ENCODE data around the gene BTNL2.
"Not testable (repeated sequence)": the region's sequence is repeated elsewhere in the genome, so short reads cannot be mapped to it uniquely, and the experiment has no call there.

The BTNL2 gene

DNA sequence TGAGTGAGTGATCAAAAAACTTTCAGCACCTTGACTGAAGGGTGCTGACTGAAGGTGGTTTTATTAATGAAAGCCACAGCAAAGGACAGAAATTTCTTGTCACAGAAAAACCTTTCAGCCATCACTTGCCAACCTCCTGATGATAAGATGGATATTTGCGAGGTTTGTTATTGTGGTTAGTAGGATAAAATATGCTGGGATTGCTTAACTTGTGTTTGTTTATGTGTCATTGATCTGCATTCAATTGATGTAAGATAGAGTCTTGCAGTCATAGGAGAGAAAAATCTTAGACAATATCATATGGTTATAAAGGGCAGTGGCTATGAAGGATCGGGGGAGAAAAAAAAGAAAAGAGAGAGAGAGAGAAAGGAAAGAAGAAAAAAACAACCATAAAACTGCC lies 36.5 kb downstream of the BTNL2 start:
- DNase-seq (ENCODE audit: low read depth in 2 of 3, low spot score in 1 of 3), result no peak

DNA sequence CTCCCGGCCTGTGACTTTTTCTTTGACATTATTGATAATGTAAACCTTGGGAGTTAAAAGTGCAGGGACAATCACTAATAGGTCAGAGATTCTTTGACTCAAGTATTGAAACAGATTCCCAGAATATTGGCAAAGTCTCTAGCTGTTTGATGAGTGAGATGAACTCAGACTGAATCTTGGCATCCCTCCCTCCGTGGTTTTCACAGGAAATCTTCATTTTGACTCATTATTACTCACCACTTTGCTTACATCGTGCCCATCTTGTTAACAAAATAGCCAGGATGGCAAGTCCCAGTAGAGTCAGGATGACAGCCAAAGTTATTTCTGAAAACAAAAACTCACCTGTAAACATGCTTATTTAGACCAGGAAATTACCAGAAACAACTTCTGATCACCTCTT lies 37.3 kb downstream of the BTNL2 start:
- DNase-seq (ENCODE audit: low read depth in 2 of 3, low spot score in 1 of 3), result no peak

DNA sequence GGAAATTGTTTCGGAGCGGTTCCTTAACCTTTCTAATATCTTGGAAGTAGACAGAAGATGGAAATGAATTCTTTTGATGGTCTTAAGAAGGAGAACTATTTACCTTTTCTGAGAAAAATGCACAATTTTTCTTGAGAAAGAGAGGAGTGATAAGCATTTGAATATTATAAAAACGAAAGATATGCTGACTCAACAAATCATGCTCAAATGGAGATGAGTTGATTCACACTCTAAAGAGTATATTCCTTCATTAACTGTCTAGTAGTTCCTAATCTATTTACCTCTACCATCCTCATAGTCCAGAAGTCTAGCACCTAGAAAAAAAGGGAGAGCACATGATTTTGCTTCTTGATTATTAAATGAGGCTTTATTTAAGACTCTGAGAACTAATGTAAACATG lies 39.3 kb downstream of the BTNL2 start:
- no peak for DNase-seq (ENCODE audit: low read depth in 2 of 3, low spot score in 1 of 3)

DNA sequence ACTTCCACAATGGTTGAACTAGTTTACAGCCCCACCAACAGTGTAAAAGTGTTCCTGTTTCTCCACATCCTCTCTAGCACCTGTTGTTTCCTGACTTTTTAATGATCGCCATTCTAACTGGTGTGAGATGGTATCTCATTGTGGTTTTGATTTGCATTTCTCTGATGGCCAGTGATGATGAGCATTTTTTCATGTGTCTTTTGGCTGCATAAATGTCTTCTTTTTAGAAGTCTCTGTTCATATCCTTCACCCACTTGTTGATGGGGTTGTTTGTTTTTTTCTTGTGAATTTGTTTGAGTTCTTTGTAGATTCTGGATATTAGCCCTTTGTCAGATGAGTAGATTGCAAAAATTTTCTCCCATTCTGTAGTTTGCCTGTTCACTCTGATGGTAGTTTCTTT lies 47.8 kb downstream of the BTNL2 start:
- DNase-seq (ENCODE audit: low read depth in 2 of 3, low spot score in 1 of 3), result not testable (repeated sequence)

DNA sequence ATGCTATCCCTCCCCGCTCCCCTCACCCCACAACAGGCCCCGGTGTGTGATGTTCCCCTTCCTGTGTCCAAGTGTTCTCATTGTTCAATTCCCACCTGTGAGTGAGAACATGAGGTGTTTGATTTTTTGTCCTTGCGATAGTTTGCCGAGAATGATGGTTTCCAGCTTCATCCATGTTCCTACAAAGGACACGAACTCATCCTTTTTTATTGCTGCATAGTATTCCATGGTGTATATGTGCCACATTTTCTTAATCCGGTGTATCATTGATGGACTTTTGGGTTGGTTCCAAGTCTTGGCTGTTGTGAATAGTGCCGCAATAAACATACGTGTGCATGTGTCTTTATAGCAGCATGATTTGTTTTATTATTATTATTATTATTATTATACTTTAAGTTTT lies 48.4 kb downstream of the BTNL2 start:
- not testable (repeated sequence) for DNase-seq (ENCODE audit: low read depth in 2 of 3, low spot score in 1 of 3)

DNA sequence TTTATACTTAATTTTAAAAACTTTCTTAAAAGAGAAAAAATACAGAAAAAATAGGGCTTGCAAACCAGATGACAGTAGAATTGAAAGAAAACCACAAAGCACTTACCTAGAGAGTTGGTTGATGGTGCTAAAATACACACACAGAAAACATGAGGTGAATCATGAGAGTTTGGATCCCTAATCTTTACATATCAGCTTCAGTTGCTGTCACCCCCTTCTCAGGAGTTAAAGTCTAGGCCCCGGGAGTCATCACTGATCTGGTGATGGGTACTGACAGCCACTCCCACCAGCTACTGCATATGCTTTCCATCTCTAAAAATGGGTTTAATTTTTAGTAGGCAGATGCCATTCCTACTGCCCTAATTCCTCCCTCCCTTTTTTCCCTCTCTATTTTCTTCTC lies 52.0 kb downstream of the BTNL2 start:
- DNase-seq (ENCODE audit: low read depth in 2 of 3, low spot score in 1 of 3), result no peak

DNA sequence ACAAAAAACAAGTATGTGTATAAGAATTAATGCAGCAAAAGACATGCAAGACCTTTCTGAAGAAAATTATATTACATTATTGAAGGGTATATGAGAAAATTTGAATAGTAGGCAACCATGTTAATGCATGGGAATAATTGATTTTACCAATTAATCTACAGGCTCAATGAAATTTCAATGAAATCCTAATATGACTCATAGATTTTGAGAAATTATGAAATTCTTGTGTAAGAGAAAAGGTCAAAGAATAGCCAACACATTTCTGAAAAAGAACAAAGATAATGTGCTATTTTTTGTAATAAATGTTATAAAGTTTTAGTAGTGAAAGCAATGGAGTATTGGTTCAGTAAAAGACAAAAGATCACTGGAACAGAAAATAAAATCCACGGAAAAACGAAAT lies 53.6 kb downstream of the BTNL2 start:
- no peak for DNase-seq (ENCODE audit: low read depth in 2 of 3, low spot score in 1 of 3)
